Activated CD4-positive, CD25-positive, alpha-beta regulatory T cell treated with anti-CD3 and anti-CD28 coated beads, Interleukin-2, amount 50 U/mL, for 16 hours (primary cell): ENCODE data around the gene RSPH1.
"Not testable (repeated sequence)": the region's sequence is repeated elsewhere in the genome, so short reads cannot be mapped to it uniquely, and the experiment has no call there.

ENCODE experiments used
- DNase-seq: peaks from one replicate; pipeline ENCODE4 v3.0.0-alpha.2; 2020; ENCODE audit warnings: low read depth, low spot score

The RSPH1 gene

GRCh38 chr21:42489006-42489563 is 6.9 kb downstream of the RSPH1 start:
- no peak for DNase-seq

- DNase-seq = no peak
Observed at GRCh38 chr21:42486531-42486930, 9.5 kb downstream of the RSPH1 start.

- no peak for DNase-seq
Observed at GRCh38 chr21:42486072-42486471, 10.0 kb downstream of the RSPH1 start.

- no peak for DNase-seq
Observed at GRCh38 chr21:42484966-42485365, 11.1 kb downstream of the RSPH1 start.

GRCh38 chr21:42481169-42481568 is 14.9 kb downstream of the RSPH1 start:
- DNase-seq = no peak

GRCh38 chr21:42480736-42481135 is 15.3 kb downstream of the RSPH1 start:
- DNase-seq = no peak

GRCh38 chr21:42479582-42479981 is 16.4 kb downstream of the RSPH1 start:
- no peak for DNase-seq

- no peak for DNase-seq
Observed at GRCh38 chr21:42478504-42478903, 17.5 kb downstream of the RSPH1 start.

GRCh38 chr21:42476388-42477331 is 19.4 kb downstream of the RSPH1 start:
- no peak for DNase-seq

GRCh38 chr21:42475526-42476387 is 20.3 kb downstream of the RSPH1 start:
- DNase-seq = no peak

GRCh38 chr21:42475036-42475435 is 21.0 kb downstream of the RSPH1 start:
- no peak for DNase-seq

GRCh38 chr21:42474043-42474831 is 21.8 kb downstream of the RSPH1 start:
- no peak for DNase-seq

GRCh38 chr21:42473498-42474042 is 22.5 kb downstream of the RSPH1 start:
- no peak for DNase-seq

GRCh38 chr21:42472521-42472920 is 23.5 kb downstream of the RSPH1 start:
- DNase-seq = no peak

- DNase-seq = no peak
Observed at GRCh38 chr21:42471716-42472330, 24.2 kb downstream of the RSPH1 start.

- no peak for DNase-seq
Observed at GRCh38 chr21:42471206-42471605, 24.8 kb downstream of the RSPH1 start.

- DNase-seq = not testable (repeated sequence)
Observed at GRCh38 chr21:42469726-42470125, 26.3 kb downstream of the RSPH1 start.

GRCh38 chr21:42469272-42469671 is 26.8 kb downstream of the RSPH1 start:
- DNase-seq = no peak

GRCh38 chr21:42468491-42469131 is 27.4 kb downstream of the RSPH1 start:
- no peak for DNase-seq
